PC-3 (cell line): Measurements from ENCODE around the gene KCTD5. TPM values are rescaled to one million over a fixed set of nuclear protein-coding genes. Genes with fewer than 3 reads are reported as not detected.

Experiments
- ATAC-seq: fragments of 200-7000 bp; cut with Tn5 transposase; 2 replicates; pipeline ENCODE4 v1.9.1; 2020; ENCODE audit warnings: mild to moderate bottlenecking, moderate library complexity
- BruUV-seq: library from RNA; stranded (reverse); fragments of 400-500 nt; replicated peaks from 2 replicates; lab custom pipeline; 2021; lab: Mats Ljungman, UMichigan
- CTCF ChIA-PET: fragments of 300-600 bp; sonication (Branson Sonifier 250); formaldehyde crosslinking; loops from one replicate; lab custom pipeline; 2022; ENCODE audit warnings: antibody characterized with exemption; lab: Charles Lee
- POLR2A ChIA-PET: fragments of 300-600 bp; sonication (Branson Sonifier 250); formaldehyde crosslinking; loops from one replicate; lab custom pipeline; 2022; ENCODE audit warnings: antibody characterized with exemption; ENCODE audit not compliant: unreplicated experiment; lab: Charles Lee
- DNase-seq: peaks from one replicate; pipeline ENCODE4 v3.0.0-alpha.2; 2015
- H2AFZ ChIP-seq: fragments of 300-600 bp; sonication (generic); 2 replicates; pipeline ENCODE4 v1.6.0; 2016; ENCODE audit warnings: antibody characterized with exemption, low read length
- H3F3A ChIP-seq: fragments of 300-600 bp; sonication (generic); one replicate; pipeline ENCODE4 v1.6.0; 2017; ENCODE audit warnings: antibody characterized with exemption, low read length, control low read depth, mild to moderate bottlenecking; ENCODE audit not compliant: unreplicated experiment
- H3K27ac ChIP-seq: fragments of 300-600 bp; sonication (generic); 2 replicates; pipeline ENCODE4 v1.5.1; 2016; ENCODE audit warnings: mild to moderate bottlenecking, low read length
- H3K27me3 ChIP-seq: fragments of 300-600 bp; sonication (generic); 2 replicates; pipeline ENCODE4 v1.6.1; 2016; ENCODE audit warnings: low read length, mixed read lengths
- H3K36me3 ChIP-seq: fragments of 300-600 bp; sonication (generic); 2 replicates; pipeline ENCODE4 v1.6.1; 2016; ENCODE audit warnings: low read depth, mixed run types, low read length, mixed read lengths
- H3K4me1 ChIP-seq: fragments of 300-600 bp; sonication (generic); 2 replicates; pipeline ENCODE4 v1.5.1; 2016; ENCODE audit warnings: low read length; ENCODE audit not compliant: insufficient read depth
- H3K4me2 ChIP-seq: fragments of 300-600 bp; sonication (generic); 2 replicates; pipeline ENCODE4 v1.6.0; 2016; ENCODE audit warnings: low read length
- H3K4me3 ChIP-seq: fragments of 300-600 bp; sonication (generic); 2 replicates; pipeline ENCODE4 v1.5.1; 2016; ENCODE audit warnings: mild to moderate bottlenecking, low read length, mixed read lengths
- H3K79me2 ChIP-seq: fragments of 300-600 bp; sonication (generic); 2 replicates; pipeline ENCODE4 v1.6.1; 2017; ENCODE audit warnings: low read length, mixed read lengths
- H3K9ac ChIP-seq: fragments of 300-600 bp; sonication (generic); 2 replicates; pipeline ENCODE4 v1.6.0; 2016; ENCODE audit warnings: mild to moderate bottlenecking, low read length
- H3K9me2 ChIP-seq: fragments of 300-600 bp; sonication (generic); replicated peaks from 2 replicates; pipeline ENCODE4 v1.6.1; 2016; ENCODE audit warnings: mixed run types, low read length, mixed read lengths
- H3K9me3 ChIP-seq: fragments of 300-600 bp; sonication (generic); 2 replicates; pipeline ENCODE4 v1.6.1; 2016; ENCODE audit warnings: low read length, mixed read lengths
- H4K20me1 ChIP-seq: fragments of 300-600 bp; sonication (generic); 2 replicates; pipeline ENCODE4 v1.6.1; 2016; ENCODE audit warnings: low read length, mixed read lengths
- CTCF ChIP-seq: fragments of 300-600 bp; sonication (generic); conservative IDR thresholded peaks from 2 replicates; pipeline ENCODE4 v1.5.1; 2017; ENCODE audit warnings: antibody characterized with exemption, low read depth, mild to moderate bottlenecking, low read length
- EZH2 ChIP-seq: fragments of 300-600 bp; sonication (generic); IDR thresholded peaks from one replicate; pipeline ENCODE4 v1.6.1; 2017; ENCODE audit warnings: antibody characterized with exemption, mild to moderate bottlenecking, low read length; ENCODE audit not compliant: unreplicated experiment
- EZH2phosphoT487 ChIP-seq: fragments of 300-600 bp; sonication (generic); IDR thresholded peaks from 2 replicates; pipeline ENCODE4 v1.6.1; 2018; ENCODE audit warnings: mild to moderate bottlenecking, antibody characterized with exemption, low read length, borderline replicate concordance
- intact Hi-C: fragments of 100-400 bp; cut with micrococcal nuclease; formaldehyde crosslinking; loops from 2 replicates; pipeline ENCODE4 v1.9.0; 2023
- total RNA-seq: library from RNA; depleted of rRNA; stranded (reverse); fragments of >200 nt; gene quantifications from 2 replicates; pipeline ENCODE4 v1.2.3, GENCODE V29; 2014

KCTD5 gene
- total RNA-seq, 1 experiment from 2014 or later, result 52.2 TPM

- CTCF ChIA-PET, result no interaction called here
- BruUV-seq, result no TSS peak
Measured at GRCh38 chr16:2690852-2691251, 8.5 kb downstream of the KCTD5 start.

GRCh38 chr16:2691491-2692248 lies 9.3 kb downstream of the KCTD5 start:
- H3K9me2 ChIP-seq, result no peaks in the 10 kb centered on the region
- H3K27me3 ChIP-seq, result no peaks in the 10 kb centered on the region
- no peak overlapping the region for H3K4me3 ChIP-seq
- no TSS peak for BruUV-seq
- peaks cover 5% of the 10 kb centered on the region; the same call in 1 of the 2 replicates for H4K20me1 ChIP-seq
- H3K79me2 ChIP-seq, result peaks cover 50% of the 10 kb centered on the region
- intact Hi-C loops, result no loop called here
- ATAC-seq, result no peak
- H3K36me3 ChIP-seq, result no peaks in the 10 kb centered on the region
- H3K9me3 ChIP-seq, result no peaks in the 10 kb centered on the region
- no peak overlapping the region for H2AFZ ChIP-seq
- H3K9ac ChIP-seq, result no peak overlapping the region
- CTCF ChIA-PET, result interaction anchor here (0.6 kb wide), 1 partner anchor 16 kb away, joined by 3 read pairs; no protein-coding TSS in a partner anchor
- no peaks in the 10 kb centered on the region for H3F3A ChIP-seq
- POLR2A ChIA-PET, result no interaction called here
- no peak for DNase-seq
- no peak overlapping the region for H3K4me2 ChIP-seq
- no peak overlapping the region for H3K27ac ChIP-seq
- TF ChIP-seq EZH2phosphoT487, result no peak
- no peak for TF ChIP-seq EZH2
- TF ChIP-seq CTCF, result no peak
- no peaks in the 10 kb centered on the region for H3K4me1 ChIP-seq

More at GRCh38 chr16:2690852-2691251, 8.5 kb downstream of the KCTD5 start:
- peaks cover 51% of the 10 kb centered on the region for H3K79me2 ChIP-seq
- no peaks in the 10 kb centered on the region for H3K36me3 ChIP-seq
- no peaks in the 10 kb centered on the region for H3K27me3 ChIP-seq
- no peak overlapping the region for H3K9ac ChIP-seq
- ATAC-seq, result no peak
- H3K9me3 ChIP-seq, result no peaks in the 10 kb centered on the region
- no peaks in the 10 kb centered on the region for H3K4me1 ChIP-seq
- H3K4me3 ChIP-seq, result no peak overlapping the region
- no peak for TF ChIP-seq EZH2phosphoT487
- no peak for TF ChIP-seq EZH2
- TF ChIP-seq CTCF, result no peak
- no peak for DNase-seq
- intact Hi-C loops, result no loop called here
- no peaks in the 10 kb centered on the region for H3F3A ChIP-seq
- no peak overlapping the region for H3K4me2 ChIP-seq
- peaks cover 5% of the 10 kb centered on the region; the same call in 1 of the 2 replicates for H4K20me1 ChIP-seq
- no peaks in the 10 kb centered on the region for H3K9me2 ChIP-seq
- POLR2A ChIA-PET, result no interaction called here
- no peak overlapping the region for H3K27ac ChIP-seq
- no peak overlapping the region for H2AFZ ChIP-seq
